Chondrocyte (in vitro differentiated cells): Measurements from ENCODE around the gene ADAM33. TPM values are rescaled to one million over a fixed set of nuclear protein-coding genes. Genes with fewer than 3 reads are reported as not detected.

Experiments
- DNase-seq: peaks from one replicate; pipeline ENCODE4 v3.0.0; 2021; ENCODE audit warnings: mixed read lengths, low spot score
- H3K27ac Mint-ChIP-seq: one replicate; pipeline ENCODE4 v1.8.0; 2021; ENCODE audit warnings: mild to moderate bottlenecking, moderate library complexity, mixed read lengths; ENCODE audit not compliant: unreplicated experiment
- H3K27me3 Mint-ChIP-seq: 2 replicates; pipeline ENCODE4 v1.8.0; 2021; ENCODE audit warnings: low read depth, mixed read lengths
- H3K36me3 Mint-ChIP-seq: 2 replicates; pipeline ENCODE4 v1.8.0; 2021; ENCODE audit warnings: low read depth, mixed read lengths
- H3K4me1 Mint-ChIP-seq: 2 replicates; pipeline ENCODE4 v1.8.0; 2021; ENCODE audit warnings: low read depth, mild to moderate bottlenecking, mixed read lengths
- H3K4me3 Mint-ChIP-seq: one replicate; pipeline ENCODE4 v1.8.0; 2021; ENCODE audit warnings: mild to moderate bottlenecking, moderate library complexity, mixed read lengths; ENCODE audit not compliant: unreplicated experiment
- H3K9me3 Mint-ChIP-seq: 2 replicates; pipeline ENCODE4 v1.8.0; 2021; ENCODE audit warnings: low read depth, mixed read lengths
- CTCF ChIP-seq: fragments of 200-600 bp; sonication (generic); IDR thresholded peaks from 2 replicates; pipeline ENCODE4 v1.5.0; 2021; ENCODE audit warnings: antibody characterized with exemption, mild to moderate bottlenecking, moderate library complexity
- total RNA-seq: library from RNA; stranded (reverse); gene quantifications from 3 replicates; pipeline ENCODE4 v1.2.1, GENCODE V29; 2021

Gene ADAM33
- total RNA-seq, 1 donor from 2014 or later = 13.1 TPM

DNA sequence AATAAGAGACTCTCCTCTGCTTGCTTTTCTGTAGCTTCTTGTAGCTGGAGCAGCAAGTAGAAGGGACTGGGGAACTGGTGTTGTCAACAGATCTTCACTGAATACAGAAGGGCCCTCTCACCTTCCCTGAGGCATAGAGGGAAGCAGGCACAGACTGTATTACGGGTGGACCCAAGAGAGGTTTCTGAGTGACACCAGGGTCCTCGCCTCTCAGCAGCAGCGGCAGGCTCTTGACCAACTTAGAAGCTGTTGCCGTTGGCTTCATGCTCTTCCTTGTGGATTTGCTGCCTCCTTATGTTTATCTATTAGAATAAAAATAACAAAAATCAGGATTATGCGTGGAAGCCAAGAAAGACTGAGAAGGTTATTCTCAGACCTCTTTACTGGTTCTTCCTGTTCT, 50.3 kb downstream of the ADAM33 start:
- no peaks in the 10 kb centered on the region for H3K9me3 Mint-ChIP-seq

GRCh38 chr20:3630429-3630828, 51.4 kb downstream of the ADAM33 start:
- H3K4me1 Mint-ChIP-seq = no peaks in the 10 kb centered on the region
- H3K9me3 Mint-ChIP-seq = no peaks in the 10 kb centered on the region
- H3K4me3 Mint-ChIP-seq = no peak overlapping the region
- no peak overlapping the region for H3K27ac Mint-ChIP-seq
- peaks cover 30% of the 10 kb centered on the region for H3K36me3 Mint-ChIP-seq
- no peak for DNase-seq
- TF ChIP-seq CTCF = no peak
- H3K27me3 Mint-ChIP-seq = no peaks in the 10 kb centered on the region

More for the DNA sequence above, 50.3 kb downstream of the ADAM33 start:
- H3K4me1 Mint-ChIP-seq = no peaks in the 10 kb centered on the region
- H3K4me3 Mint-ChIP-seq = no peak overlapping the region
- no peak for TF ChIP-seq CTCF
- DNase-seq = no peak
- H3K36me3 Mint-ChIP-seq = peaks cover 30% of the 10 kb centered on the region
- no peak overlapping the region for H3K27ac Mint-ChIP-seq
- H3K27me3 Mint-ChIP-seq = no peaks in the 10 kb centered on the region

- Mint-ChIP-seq H3K36me3 (peaks cover 30% of the 10 kb centered on the region), H3K4me3 (no peak overlapping the region), H3K4me1 (no peaks in the 10 kb centered on the region), H3K27ac (no peak overlapping the region), H3K27me3 (no peaks in the 10 kb centered on the region), H3K9me3 (no peaks in the 10 kb centered on the region)
- no peak for TF ChIP-seq CTCF
- no peak for DNase-seq
These were observed 51.9 kb downstream of the ADAM33 start for GRCh38 chr20:3629893-3630292.

DNA sequence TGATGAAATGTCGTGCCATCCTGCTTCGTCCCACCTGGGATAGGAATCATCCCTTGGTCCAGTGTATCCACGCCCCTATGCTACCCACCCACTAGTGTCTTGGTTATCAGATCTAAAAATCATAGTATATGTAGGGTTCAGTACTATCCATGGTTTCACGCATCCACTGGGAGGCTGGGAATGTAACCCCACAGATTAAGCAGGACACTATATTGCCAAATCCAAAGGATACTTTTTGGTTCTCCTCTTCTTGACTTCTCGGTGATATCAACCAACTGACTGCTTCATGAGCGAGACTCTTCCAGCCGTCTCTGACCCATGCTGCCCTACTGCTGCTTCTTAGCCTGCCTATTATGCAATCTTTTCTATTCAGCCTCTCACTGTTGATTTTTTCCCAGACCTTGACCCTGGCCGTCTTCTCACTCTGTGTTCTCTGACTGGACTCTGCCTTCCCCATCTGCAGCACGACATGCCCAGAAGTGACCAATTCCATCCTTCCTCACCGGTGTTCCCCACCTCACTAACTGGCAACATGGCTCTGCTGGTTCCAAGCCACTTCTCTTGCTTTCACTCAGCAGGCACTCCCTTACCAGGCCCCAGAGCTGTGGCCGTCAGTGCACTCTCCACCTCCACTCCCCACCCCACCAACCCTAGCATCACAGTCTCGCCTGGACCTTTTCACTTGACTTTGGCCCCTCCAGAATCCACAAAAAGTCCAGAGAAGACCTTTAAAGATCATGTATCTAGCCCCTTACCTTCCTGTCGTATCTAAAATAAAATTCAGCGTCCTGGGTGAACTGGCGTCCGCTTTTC, 53.1 kb downstream of the ADAM33 start:
- TF ChIP-seq CTCF = no peak
- DNase-seq = no peak
- no peaks in the 10 kb centered on the region for H3K9me3 Mint-ChIP-seq
- no peak overlapping the region for H3K4me3 Mint-ChIP-seq
- peaks cover 25% of the 10 kb centered on the region for H3K36me3 Mint-ChIP-seq
- no peaks in the 10 kb centered on the region for H3K27me3 Mint-ChIP-seq
- H3K4me1 Mint-ChIP-seq = no peaks in the 10 kb centered on the region
- no peak overlapping the region for H3K27ac Mint-ChIP-seq

GRCh38 chr20:3627476-3627875, 54.3 kb downstream of the ADAM33 start:
- no peaks in the 10 kb centered on the region for H3K27me3 Mint-ChIP-seq

More at GRCh38 chr20:3627476-3627875, 54.3 kb downstream of the ADAM33 start:
- Mint-ChIP-seq H3K27ac (no peak overlapping the region), H3K9me3 (no peaks in the 10 kb centered on the region), H3K36me3 (peaks cover 25% of the 10 kb centered on the region), H3K4me3 (no peak overlapping the region), H3K4me1 (no peaks in the 10 kb centered on the region)
- no peak for DNase-seq
- TF ChIP-seq CTCF = no peak
